ENCODE measurements around the gene GMPR. TPM values are rescaled to one million over a fixed set of nuclear protein-coding genes. Genes with fewer than 3 reads are reported as not detected.

GMPR gene
- total and polyA plus RNA-seq, 8 donors: 9.8 to 46.3 (median 26.9) TPM

- WGBS, 5 donors: 41 to 51% (median 47%) methylated on average over 8 of the region's 8 CpGs
- no peak overlapping the region for H3K4me3 ChIP-seq
- TF ChIP-seq POLR2A (IDR thresholded peaks at IDR 0.05) (no peak), POLR2AphosphoS5 (IDR thresholded peaks at IDR 0.05) (peak in 1 of 3 donors; percentile 8), CTCF (IDR thresholded peaks at IDR 0.05) (no peak), EP300 (IDR thresholded peaks at IDR 0.05) (no peak)
- H3K36me3 ChIP-seq: peaks cover 4 to 22% (median 12%) of the 10 kb centered on the region in 4 donors
- H3K27ac ChIP-seq: peak overlapping the region in 1 of 5 donors; percentile 72
- no peaks in the 10 kb centered on the region for H3K9me3 ChIP-seq
- H3K27me3 ChIP-seq: no peaks in the 10 kb centered on the region
- H3K4me1 ChIP-seq: peaks cover 33 to 58% (median 43%) of the 10 kb centered on the region in 4 donors
- intact Hi-C loops (cut with DNase I; ENCODE audit: low total_unique reads): no loop called here
- peak; percentile 34 to 41 for DNase-seq
These were observed 4.7 kb downstream of the GMPR start for GRCh38 chr6:16243055-16243454.

- Histone ChIP-seq H3K4me1 (peaks cover 33 to 56% (median 41%) of the 10 kb centered on the region in 4 donors), H3K36me3 (peaks cover 4 to 27% (median 15%) of the 10 kb centered on the region in 4 donors), H3K4me3 (no peak overlapping the region), H3K27ac (peak overlapping the region in 1 of 5 donors; percentile 72), H3K9me3 (no peaks in the 10 kb centered on the region), H3K27me3 (no peaks in the 10 kb centered on the region)
- DNase-seq: no peak
- intact Hi-C loops (cut with DNase I; ENCODE audit: low total_unique reads): no loop called here
- TF ChIP-seq POLR2AphosphoS5 (IDR thresholded peaks at IDR 0.05): no peak
- WGBS, 5 donors: 73 to 84% (median 79%) methylated on average over 5 of the region's 5 CpGs
These were observed 5.3 kb downstream of the GMPR start for GRCh38 chr6:16243664-16244063.

- intact Hi-C loops (cut with DNase I; ENCODE audit: low total_unique reads): no loop called here
- peaks cover 30 to 53% (median 40%) of the 10 kb centered on the region in 4 donors for H3K4me1 ChIP-seq
- peaks cover 4 to 30% (median 15%) of the 10 kb centered on the region in 4 donors for H3K36me3 ChIP-seq
- WGBS, 5 donors: 29 to 54% (median 33%) methylated on average over 5 of the region's 5 CpGs
- H3K27ac ChIP-seq: peak overlapping the region; percentile 20 to 72 (median 51)
- H3K27me3 ChIP-seq: no peaks in the 10 kb centered on the region
- no peak overlapping the region for H3K4me3 ChIP-seq
- peak in 1 of 2 donors; percentile 73 for DNase-seq
- no peak for TF ChIP-seq POLR2A (IDR thresholded peaks at IDR 0.05)
- TF ChIP-seq CTCF (IDR thresholded peaks at IDR 0.05): no peak
- TF ChIP-seq POLR2AphosphoS5 (IDR thresholded peaks at IDR 0.05): no peak
- TF ChIP-seq EP300 (IDR thresholded peaks at IDR 0.05): no peak
- H3K9me3 ChIP-seq: no peaks in the 10 kb centered on the region
These were observed 6.1 kb downstream of the GMPR start for GRCh38 chr6:16244446-16244845.

- peak overlapping the region in 4 of 5 donors; percentile 26 to 72 (median 50) for H3K27ac ChIP-seq
- peaks cover 25 to 48% (median 36%) of the 10 kb centered on the region in 4 donors for H3K4me1 ChIP-seq
- DNase-seq: peak in 1 of 2 donors; percentile 53
- no peaks in the 10 kb centered on the region for H3K27me3 ChIP-seq
- peaks cover 4 to 35% (median 18%) of the 10 kb centered on the region in 4 donors for H3K36me3 ChIP-seq
- no peak overlapping the region for H3K4me3 ChIP-seq
- WGBS, 5 donors: 53 to 64% (median 59%) methylated on average over 10 of the region's 10 CpGs
- TF ChIP-seq CTCF (IDR thresholded peaks at IDR 0.05) (no peak), POLR2A (IDR thresholded peaks at IDR 0.05) (no peak), POLR2AphosphoS5 (IDR thresholded peaks at IDR 0.05) (no peak)
- H3K9me3 ChIP-seq: no peaks in the 10 kb centered on the region
- intact Hi-C loops (cut with DNase I; ENCODE audit: low total_unique reads): no loop called here
These were observed 6.6 kb downstream of the GMPR start for GRCh38 chr6:16244869-16245451.

- Histone ChIP-seq H3K4me3 (no peak overlapping the region), H3K9me3 (no peaks in the 10 kb centered on the region), H3K4me1 (peaks cover 20 to 24% (median 21%) of the 10 kb centered on the region in 4 donors), H3K36me3 (peaks cover 4 to 59% (median 37%) of the 10 kb centered on the region in 4 donors), H3K27me3 (no peaks in the 10 kb centered on the region), H3K27ac (no peak overlapping the region)
- WGBS, 5 donors: 91 to 98% (median 95%) methylated on average over 7 of the region's 7 CpGs
- intact Hi-C loops (cut with DNase I; ENCODE audit: low total_unique reads): no loop called here
- no peak for DNase-seq
- TF ChIP-seq POLR2A (IDR thresholded peaks at IDR 0.05) (no peak), CTCF (IDR thresholded peaks at IDR 0.05) (no peak), EP300 (IDR thresholded peaks at IDR 0.05) (no peak), POLR2AphosphoS5 (IDR thresholded peaks at IDR 0.05) (no peak)
These were observed 10.0 kb downstream of the GMPR start for GRCh38 chr6:16248271-16248853.
